Peyer's patch (tissue), 4 donors: Measurements from ENCODE around the gene SYCP2L. TPM values are rescaled to one million over a fixed set of nuclear protein-coding genes. Genes with fewer than 3 reads are reported as not detected.

ENCODE experiments used
- DNase-seq, 3 donors: peaks; one replicate each; pipeline ENCODE4 v3.0.0-alpha.2; 2017 to 2019
- H3K27ac ChIP-seq, 4 donors: fragments of 200-600 bp; sonication (generic); one replicate each; pipeline ENCODE4 v1.5.1; 2016 to 2019
- H3K27me3 ChIP-seq, 2 donors: fragments of 200-600 bp; sonication (generic); one replicate each; pipeline ENCODE4 v1.5.1; 2019
- H3K36me3 ChIP-seq, 3 donors: fragments of 200-600 bp; sonication (generic); one replicate each; pipeline ENCODE4 v1.5.1; 2016 to 2019
- H3K4me1 ChIP-seq, 4 donors: fragments of 200-600 bp; sonication (generic); one replicate each; pipeline ENCODE4 v1.5.1; 2016 to 2019
- H3K4me3 ChIP-seq, 4 donors: fragments of 200-600 bp; sonication (generic); 1 replicate in 3 of 4; 2 replicates in 1 of 4; pipeline ENCODE4 v1.5.1; 2016 to 2019; ENCODE audit warnings: mild to moderate bottlenecking in 1 of 4
- H3K9me3 ChIP-seq, 4 donors: fragments of 200-600 bp; sonication (generic); one replicate each; pipeline ENCODE4 v1.5.1; 2016 to 2019; ENCODE audit warnings: mild to moderate bottlenecking in 1 of 4
- POLR2A ChIP-seq, 2 donors: fragments of 450-650 bp; IDR thresholded peaks; one replicate each; pipeline ENCODE4 v1.5.1; 2017; ENCODE audit warnings: antibody characterized with exemption in 2 of 2, mild to moderate bottlenecking in 2 of 2, moderate library complexity in 2 of 2
- total RNA-seq, 4 donors: library from RNA; depleted of rRNA; stranded (reverse); fragments of >200 nt; gene quantifications; one replicate each; pipeline ENCODE4 v1.1.0, GENCODE V29; 2016
- TF ChIP-seq, protein P1 (sequence below), 6 experiments: fragments of 450-650 bp in 4 of 6; fragments of 200-600 bp in 2 of 6; sonication (generic) in 1 of 6; IDR thresholded peaks; one replicate each; pipeline ENCODE4 v1.5.1; 2017 to 2019; ENCODE audit warnings: antibody characterized with exemption in 6 of 6, mild to moderate bottlenecking in 3 of 6, moderate library complexity in 1 of 6

Gene SYCP2L
- total RNA-seq, 4 donors from 2014 or later: 0.67 to 5.0 TPM; not detected in 2

DNA sequence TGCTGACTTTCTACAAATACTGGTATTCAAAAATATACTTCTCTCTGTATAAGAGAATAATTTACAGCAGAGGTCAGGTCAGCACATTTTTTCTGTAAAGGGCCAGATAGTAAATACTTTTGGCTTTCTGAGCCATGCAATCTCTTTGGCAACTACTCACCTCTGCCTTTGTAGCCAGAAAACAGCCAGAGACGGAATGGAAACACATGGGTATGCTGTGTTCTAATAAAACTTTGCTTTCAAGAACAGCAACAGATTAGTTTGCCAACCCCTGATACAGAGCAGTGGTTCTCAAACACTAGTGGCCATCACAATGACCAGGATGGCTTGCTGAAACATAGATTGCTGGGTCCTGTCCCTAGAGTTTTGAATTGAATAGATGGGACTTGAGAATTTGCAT is 46.3 kb downstream of the SYCP2L start:
- TF ChIP-seq, protein P1, sequence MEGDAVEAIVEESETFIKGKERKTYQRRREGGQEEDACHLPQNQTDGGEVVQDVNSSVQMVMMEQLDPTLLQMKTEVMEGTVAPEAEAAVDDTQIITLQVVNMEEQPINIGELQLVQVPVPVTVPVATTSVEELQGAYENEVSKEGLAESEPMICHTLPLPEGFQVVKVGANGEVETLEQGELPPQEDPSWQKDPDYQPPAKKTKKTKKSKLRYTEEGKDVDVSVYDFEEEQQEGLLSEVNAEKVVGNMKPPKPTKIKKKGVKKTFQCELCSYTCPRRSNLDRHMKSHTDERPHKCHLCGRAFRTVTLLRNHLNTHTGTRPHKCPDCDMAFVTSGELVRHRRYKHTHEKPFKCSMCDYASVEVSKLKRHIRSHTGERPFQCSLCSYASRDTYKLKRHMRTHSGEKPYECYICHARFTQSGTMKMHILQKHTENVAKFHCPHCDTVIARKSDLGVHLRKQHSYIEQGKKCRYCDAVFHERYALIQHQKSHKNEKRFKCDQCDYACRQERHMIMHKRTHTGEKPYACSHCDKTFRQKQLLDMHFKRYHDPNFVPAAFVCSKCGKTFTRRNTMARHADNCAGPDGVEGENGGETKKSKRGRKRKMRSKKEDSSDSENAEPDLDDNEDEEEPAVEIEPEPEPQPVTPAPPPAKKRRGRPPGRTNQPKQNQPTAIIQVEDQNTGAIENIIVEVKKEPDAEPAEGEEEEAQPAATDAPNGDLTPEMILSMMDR (IDR thresholded peaks at IDR 0.05): no peak
- TF ChIP-seq POLR2A (IDR thresholded peaks at IDR 0.05): no peak
- H3K27ac ChIP-seq: no peak overlapping the region
- H3K36me3 ChIP-seq: no peaks in the 10 kb centered on the region
- H3K9me3 ChIP-seq: no peaks in the 10 kb centered on the region
- H3K4me1 ChIP-seq: no peaks in the 10 kb centered on the region
- no peak for DNase-seq
- no peaks in the 10 kb centered on the region for H3K27me3 ChIP-seq
- H3K4me3 ChIP-seq: no peak overlapping the region

DNA sequence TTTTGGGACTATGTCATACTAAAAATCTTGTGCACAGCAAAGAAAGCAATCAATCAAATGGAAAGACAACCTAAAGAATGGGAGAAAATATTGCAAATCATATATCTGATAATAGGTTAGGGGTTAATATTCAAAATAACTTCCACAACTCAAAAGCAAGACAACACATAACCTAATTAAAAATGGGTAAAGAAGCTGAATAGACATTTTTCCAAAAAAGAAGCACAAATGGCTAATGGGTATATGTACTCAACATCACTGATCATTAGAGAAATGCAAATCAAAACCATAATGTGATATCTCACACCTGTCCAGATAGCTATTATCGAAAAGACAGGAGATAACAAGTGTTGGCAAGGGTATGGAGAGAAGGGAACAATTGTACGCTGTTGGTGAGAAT is 53.0 kb downstream of the SYCP2L start:
- H3K4me1 ChIP-seq: no peaks in the 10 kb centered on the region
- no peak overlapping the region for H3K4me3 ChIP-seq
- H3K36me3 ChIP-seq: no peaks in the 10 kb centered on the region
- DNase-seq: no peak
- TF ChIP-seq, protein P1 (IDR thresholded peaks at IDR 0.05): no peak
- no peak for TF ChIP-seq POLR2A (IDR thresholded peaks at IDR 0.05)
- H3K9me3 ChIP-seq: no peaks in the 10 kb centered on the region
- H3K27ac ChIP-seq: no peak overlapping the region
- no peaks in the 10 kb centered on the region for H3K27me3 ChIP-seq

DNA sequence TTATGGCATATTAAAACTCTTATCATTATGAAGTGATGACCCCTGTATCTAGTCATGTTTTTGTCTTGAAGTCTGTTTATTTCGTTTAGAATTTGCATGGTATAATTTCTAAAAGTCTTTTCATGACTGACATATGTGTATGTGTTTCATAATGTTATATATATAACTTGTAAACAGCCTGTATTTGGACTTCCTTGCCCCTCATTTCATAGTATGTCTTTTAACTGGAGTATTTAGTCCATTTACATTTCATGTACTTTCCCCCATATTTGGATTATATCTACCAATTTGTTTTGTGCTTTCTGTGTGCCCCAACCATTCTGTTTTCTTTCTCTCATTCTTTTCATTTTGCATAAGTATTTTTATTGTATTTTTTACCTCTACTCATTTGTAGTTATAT is 59.0 kb downstream of the SYCP2L start:
- H3K27me3 ChIP-seq: no peaks in the 10 kb centered on the region
- H3K27ac ChIP-seq: no peak overlapping the region
- no peaks in the 10 kb centered on the region for H3K36me3 ChIP-seq
- no peak for TF ChIP-seq POLR2A (IDR thresholded peaks at IDR 0.05)
- TF ChIP-seq, protein P1 (IDR thresholded peaks at IDR 0.05): no peak
- H3K9me3 ChIP-seq: no peaks in the 10 kb centered on the region
- DNase-seq: no peak
- H3K4me1 ChIP-seq: no peaks in the 10 kb centered on the region
- no peak overlapping the region for H3K4me3 ChIP-seq

DNA sequence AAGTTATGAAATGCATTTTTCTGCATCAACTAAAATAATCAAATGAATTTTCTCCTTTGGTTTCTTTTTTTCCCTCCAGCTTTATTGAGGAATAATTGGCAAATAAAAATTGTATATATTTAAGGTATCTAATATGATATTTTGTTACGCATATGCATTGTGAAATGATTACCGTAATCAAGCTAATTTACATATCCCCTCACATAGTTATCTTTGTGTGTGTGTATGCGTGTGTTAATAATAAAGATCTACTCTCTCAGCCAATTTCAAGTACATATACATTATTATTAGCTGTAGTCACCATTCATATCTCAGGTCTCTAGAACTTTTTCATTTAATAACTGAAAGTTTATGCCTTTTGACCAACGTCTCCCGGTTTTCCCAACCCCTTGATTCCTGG is 61.1 kb downstream of the SYCP2L start:
- H3K27me3 ChIP-seq: no peaks in the 10 kb centered on the region
- no peak overlapping the region for H3K27ac ChIP-seq
- no peak for DNase-seq
- no peaks in the 10 kb centered on the region for H3K9me3 ChIP-seq
- no peaks in the 10 kb centered on the region for H3K4me1 ChIP-seq
- no peak overlapping the region for H3K4me3 ChIP-seq
- TF ChIP-seq POLR2A (IDR thresholded peaks at IDR 0.05): no peak
- TF ChIP-seq, protein P1 (IDR thresholded peaks at IDR 0.05): no peak
- no peaks in the 10 kb centered on the region for H3K36me3 ChIP-seq

DNA sequence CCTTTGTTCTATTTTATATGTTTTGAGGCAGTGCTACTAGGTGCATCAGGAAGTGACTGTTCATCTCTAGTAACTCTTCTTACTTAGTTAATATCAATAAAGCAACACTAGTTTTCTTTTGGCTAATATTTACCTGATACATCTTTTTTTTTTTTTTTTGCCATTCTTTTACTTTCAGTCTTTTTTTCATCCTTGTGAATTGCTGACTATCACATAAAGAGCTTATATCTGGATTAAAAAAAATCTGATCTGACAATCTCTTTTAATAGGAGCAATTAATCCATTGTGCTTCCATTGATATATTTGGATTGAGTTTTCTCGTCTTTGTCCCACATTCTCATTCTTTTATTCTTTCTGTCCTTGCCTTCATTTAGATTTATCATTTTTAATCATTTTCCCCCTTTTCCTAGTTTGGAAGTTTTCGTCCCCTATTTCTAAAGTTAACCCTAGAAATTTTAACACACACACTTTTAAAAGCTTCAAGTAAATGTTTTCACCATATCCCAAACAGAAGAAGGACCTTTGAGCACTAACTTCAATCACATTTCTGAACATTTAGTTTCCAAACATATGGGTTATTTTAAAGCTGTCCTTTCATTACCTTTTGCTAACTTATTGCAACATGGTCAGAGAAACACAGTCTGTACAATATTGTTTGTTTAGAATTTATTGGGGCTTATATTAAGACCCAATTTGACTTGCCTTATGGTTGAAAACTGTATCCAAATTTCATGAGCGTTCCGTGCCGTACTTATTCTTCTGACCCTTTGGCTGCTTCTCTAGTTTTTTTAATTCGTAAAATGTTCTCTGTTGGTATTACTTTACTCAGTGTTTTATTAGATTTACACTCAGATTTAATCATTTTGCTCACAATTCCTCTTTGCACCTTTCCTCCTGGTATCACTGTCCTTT is 63.0 kb downstream of the SYCP2L start:
- DNase-seq: no peak
- Histone ChIP-seq H3K27me3 (no peaks in the 10 kb centered on the region), H3K27ac (no peak overlapping the region), H3K4me3 (no peak overlapping the region), H3K36me3 (no peaks in the 10 kb centered on the region), H3K9me3 (no peaks in the 10 kb centered on the region), H3K4me1 (no peaks in the 10 kb centered on the region)
- no peak for TF ChIP-seq POLR2A (IDR thresholded peaks at IDR 0.05)
- TF ChIP-seq, protein P1 (IDR thresholded peaks at IDR 0.05): no peak
